Measurements from ENCODE around the gene SYPL1.

The SYPL1 gene

GRCh38 chr7:106121189-106121810 is 9.2 kb upstream of the SYPL1 start:
- no peak for DNase-seq

DNA sequence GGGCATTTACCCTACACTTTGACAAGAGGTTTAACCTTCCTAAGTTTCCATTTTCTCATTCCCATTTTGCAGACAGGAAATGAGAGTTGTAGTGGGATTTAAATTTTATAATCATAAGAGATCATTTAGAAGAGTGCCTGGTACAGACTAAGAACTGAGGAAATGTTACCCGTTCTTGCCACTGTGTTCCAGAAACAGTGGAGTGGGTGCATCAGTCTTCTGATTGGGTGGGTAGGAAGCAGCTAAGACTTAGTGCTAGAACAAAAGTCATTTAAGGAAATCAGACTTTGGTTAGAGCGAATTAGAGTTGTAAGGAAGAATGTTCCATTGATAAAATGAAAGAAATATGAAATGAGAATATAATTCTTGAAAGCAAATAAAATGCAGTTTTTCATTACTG is 8.4 kb upstream of the SYPL1 start:
- no peak for DNase-seq

GRCh38 chr7:106119719-106120118 is 7.6 kb upstream of the SYPL1 start:
- no peak for DNase-seq

DNA sequence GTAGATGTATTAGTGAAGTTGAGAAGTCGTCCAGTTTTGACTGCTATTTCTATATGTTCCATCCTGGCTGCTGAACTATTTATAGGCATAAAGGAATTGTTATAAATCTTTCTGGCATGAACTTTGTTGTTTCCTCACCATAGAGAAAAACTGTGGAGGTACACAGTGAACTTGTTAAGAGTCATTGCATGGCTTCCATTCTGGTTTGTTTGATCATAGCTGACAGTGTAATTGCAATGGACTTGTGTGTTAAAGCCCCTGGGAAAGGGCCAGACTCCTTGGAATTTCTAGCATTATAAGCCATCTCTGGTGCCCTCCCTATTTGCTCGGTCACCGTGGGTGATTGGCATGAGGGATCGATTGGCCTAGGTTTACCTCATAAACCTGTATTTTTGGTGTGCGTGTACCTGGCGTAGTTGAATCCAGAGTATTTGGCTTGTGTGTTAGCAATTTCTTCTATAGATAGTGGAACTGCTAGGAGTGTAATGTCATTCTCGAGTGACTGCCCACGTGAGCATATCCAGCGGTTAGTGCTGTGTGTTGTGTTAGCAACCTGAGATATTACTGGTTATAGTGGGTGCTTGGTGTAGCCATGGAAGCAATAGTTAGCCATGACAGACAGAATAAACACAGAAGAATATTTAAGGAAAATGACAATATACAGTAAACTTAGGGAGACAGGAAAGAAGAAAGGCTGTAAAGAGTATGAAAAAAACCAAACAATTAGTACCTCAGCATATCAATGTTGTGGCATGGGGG is 5.9 kb upstream of the SYPL1 start:
- no peak for DNase-seq

DNA sequence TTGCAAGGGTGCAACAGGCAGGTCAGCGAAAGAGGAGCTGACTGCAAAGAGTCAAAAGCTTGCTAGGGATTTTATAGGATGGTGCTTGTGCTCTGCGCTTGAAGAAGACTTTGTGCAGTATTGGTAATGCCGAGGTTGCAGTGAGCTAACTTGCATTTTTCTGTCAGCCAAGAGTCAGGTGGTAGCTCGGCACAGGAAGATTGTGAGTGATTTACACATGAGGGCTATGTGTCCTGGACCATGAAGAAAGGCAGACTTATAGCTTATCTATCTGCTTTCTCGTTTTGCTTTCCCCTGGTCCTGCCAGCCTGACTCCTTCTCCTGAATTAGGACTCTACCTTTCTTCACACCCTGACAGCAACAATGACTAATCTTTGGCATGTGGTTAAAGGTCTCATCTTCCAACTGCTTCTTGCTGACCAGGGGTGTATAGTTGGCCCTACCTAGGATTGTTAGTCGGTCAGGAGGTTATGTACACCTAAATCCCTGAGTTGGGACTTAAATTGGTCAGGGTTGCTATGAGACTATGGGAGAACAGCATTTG is 4.1 kb upstream of the SYPL1 start:
- no peak for DNase-seq

DNA sequence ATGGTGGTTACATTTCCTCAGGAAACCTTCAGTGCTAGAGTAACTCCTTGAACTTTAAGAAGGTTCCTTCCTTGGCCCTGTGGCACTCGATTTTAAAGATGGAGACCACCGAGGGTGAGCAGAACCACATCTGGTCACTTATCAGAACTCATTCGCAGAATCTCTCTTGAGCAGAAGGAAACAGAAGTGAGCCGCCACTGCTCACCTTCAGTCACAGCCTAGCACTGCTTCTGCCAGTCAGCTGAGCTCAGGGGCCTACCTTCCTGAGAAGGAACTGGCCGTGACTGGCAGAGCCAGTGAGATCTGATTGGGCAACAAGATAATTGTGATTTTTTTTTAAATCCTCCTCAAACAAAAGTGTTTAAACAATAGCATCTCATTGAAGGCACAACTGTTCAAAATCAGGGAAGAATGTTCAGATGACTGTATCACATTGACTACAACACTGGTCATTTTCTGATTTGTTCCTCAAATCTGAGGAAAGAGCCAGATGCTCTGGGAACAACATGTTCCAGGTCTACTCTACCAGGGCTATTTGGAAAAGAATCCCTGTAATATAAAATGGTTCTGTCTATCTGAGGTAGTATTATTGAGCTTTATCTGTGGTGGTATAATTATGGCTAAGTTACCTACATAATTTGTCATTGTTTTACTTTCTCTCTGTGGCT is 2.7 kb upstream of the SYPL1 start:
- DNase-seq, result no peak

GRCh38 chr7:106112972-106113421 is 885 bp upstream of the SYPL1 start:
- no peak for DNase-seq

DNA sequence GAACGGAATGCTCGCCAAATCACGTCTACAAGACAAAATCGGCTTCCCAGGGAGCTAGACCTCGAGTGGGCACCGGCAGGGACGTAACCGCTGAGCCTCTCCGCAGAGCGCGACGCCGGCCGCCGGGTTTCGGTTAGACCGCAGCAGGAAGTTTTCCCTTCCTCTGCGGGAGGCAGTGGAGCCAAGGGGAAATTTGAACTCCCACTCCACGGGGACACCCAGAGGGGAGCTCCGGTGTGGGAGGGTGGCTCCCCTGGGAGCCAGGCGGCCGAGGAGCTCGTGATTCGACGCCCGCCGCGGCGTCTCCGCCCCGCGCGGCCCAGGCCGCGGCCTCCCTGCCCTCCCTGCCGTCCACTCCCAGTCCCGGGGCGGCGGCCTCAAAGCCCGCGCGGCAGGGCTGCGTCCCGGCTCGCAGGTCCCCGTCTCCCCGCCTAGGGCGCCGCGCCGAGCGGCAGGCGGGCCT is 426 bp downstream of the SYPL1 start:
- DNase-seq, result no peak

- peak; percentile 32 for DNase-seq
These were observed 1.0 kb downstream of the SYPL1 start for GRCh38 chr7:106110885-106111654.

DNA sequence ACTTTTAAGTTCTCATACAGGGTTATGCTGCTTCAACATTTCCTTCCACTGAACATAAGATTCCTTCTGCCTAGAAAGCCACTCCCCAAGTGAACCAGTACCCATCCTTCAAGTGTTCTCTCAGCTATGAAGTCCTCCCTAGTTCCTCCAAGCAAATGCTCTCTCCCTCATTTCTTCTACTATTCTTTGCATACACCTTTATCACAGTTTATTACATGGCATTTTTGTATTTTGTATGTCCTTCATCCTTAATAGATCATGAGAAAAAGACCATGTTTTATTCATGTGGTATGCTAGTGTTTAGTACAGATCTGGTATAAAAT is 1.9 kb downstream of the SYPL1 start:
- DNase-seq, result peak; percentile 19

DNA sequence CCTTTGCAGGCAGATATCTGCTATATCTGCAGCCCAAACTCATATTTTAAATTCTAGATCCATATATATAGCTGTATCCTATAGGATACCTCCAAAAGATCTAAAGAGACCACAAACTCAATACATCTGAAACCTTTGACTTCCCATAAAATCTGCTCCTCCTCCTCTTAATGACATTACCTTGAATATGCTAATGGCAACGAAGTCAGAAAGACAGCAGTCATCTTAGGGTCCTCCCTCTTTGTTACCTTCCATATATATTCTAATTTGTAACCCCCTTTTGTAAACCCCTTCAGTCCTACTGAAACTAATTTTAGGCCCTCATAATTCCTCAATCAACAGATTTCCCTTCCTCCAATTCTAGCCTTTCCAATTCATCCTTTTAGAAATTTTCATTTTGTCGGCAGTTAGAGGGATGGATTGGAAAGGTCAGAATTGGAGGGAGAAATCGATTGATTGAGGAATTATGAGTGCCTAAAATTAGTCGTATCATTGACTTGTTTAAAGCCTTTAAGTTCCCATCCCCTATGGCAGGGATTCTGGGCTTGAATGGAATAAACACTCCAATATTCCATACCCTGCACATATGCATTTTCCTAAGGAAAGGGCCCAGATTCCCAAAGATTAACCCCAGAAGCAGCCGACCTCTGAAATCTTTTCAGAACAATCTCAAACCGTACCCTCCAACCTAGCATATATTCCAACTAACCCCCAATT is 2.4 kb downstream of the SYPL1 start:
- no peak for DNase-seq

DNA sequence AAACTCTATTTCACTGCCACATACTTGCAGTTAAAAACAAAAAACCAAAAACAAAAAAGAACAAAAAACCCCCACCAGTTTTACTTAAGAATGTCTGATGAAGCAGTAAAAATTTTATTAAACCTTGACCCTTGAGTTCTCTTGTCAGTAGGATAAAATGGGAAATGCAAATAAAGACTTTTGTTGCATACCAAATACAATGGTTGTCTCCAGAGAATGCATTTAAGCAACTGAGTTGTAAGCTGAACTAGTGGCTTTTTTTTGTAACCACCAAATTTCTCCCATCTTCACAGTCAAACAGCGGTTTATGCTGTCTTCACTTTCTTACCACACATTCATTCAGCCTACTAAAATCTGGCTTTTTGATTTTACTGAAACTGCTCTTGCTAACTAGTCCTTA is 3.1 kb downstream of the SYPL1 start:
- DNase-seq, result no peak

DNA sequence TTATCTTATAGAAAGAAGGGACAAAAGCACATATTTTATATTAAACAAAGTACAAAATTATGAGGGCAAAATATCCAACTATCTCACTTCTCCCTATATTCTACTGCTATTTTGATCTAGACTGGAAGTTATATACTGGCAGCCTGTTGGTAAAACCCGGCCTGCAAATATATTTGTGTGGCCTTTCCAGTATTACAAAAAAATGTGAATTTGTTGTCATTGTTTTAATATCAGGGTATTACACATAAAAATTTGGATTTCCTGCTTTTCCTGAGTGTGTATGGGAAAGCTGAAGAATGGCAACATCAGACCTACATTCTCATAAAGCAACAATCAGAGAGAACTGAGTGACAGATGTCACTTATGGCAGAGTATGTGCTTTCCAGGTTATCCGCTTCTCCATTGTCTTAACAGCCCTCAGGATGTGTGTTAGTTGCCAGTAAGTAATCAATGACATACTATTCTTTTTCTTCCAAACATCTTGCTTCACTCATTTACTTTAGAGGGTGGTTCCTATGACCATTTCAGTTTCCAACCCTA is 7.3 kb downstream of the SYPL1 start:
- no peak for DNase-seq

- DNase-seq, result no peak
These were observed 9.6 kb downstream of the SYPL1 start for GRCh38 chr7:106102387-106102966.

DNA sequence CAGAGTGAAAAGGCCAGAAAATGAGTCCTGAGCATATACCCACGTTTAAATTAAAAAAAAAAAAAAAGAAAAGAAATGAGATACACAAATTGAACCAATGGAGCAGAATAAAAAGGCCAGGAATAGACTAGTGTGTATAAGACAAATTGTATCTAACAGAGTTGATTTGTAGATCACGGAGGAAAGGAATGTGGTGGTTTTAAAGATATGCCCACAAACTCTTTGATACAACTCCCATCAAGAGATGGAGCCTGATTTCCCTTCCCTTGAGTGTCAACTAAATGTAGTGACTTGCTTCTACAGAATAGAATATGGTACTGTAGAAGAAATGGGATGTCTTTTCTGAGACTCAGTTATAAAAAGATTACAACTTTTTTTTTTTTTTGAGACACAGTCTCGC is 10.4 kb downstream of the SYPL1 start:
- DNase-seq, result no peak

- no peak for DNase-seq
These were observed 11.1 kb downstream of the SYPL1 start for GRCh38 chr7:106100863-106101629.

DNA sequence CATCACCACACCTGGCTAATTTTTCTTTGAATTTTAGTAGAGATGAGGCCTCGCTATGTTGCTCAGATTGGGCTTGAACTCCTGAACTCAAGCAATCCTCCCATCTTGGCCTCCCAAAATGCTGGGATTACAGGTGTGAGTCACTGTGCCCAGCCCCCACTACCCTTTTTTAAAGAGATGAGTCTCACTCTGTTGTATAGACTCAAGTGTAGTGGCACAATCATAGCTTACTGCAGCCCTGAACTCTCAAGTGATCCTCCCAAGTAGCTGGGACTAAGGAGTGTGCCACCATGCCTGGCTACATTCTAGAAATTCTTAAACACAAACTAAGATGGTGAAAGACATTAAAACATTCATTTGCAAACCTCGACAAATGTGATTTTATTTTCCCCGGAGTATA is 12.6 kb downstream of the SYPL1 start:
- no peak for DNase-seq

DNA sequence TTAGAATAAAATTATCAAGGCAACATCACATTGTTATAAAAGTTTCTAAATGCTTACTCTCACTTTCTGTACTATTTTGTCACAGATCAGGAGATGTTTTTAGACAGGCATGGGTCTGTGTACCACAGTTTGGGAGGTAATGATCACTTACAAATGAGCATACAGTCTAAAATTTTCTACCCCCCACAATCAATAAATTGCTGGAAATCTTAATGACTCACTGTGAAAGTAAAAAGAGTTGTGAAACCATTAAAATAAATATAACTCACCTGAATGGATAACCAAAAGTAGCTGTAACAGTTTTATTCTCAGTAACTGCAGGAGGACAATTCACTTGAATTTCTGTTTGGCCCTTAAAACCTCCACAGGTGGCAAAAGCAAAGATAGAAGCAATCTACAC is 13.2 kb downstream of the SYPL1 start:
- no peak for DNase-seq

- no peak for DNase-seq
These were observed 16.5 kb downstream of the SYPL1 start for GRCh38 chr7:106095634-106096033.

DNA sequence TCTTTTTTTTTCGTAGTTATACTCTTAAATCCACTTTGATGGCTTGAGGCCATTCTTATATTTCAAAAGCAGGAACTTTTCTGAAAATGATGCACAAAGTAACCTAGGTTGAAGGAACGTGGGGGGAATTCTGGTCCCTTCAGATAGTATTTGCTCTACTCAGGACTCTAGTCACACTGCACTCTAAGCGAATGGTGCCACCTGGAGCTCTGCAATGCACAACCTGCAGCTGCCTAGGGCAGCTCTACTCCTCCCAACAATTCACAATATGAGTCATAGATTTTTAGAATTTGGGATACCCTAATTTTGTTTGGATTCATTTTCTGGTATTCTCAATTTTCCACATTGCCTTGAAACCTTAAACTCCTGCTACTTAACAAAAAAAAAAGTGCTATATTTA is 17.3 kb downstream of the SYPL1 start:
- no peak for DNase-seq

GRCh38 chr7:106092204-106092603 is 19.9 kb downstream of the SYPL1 start:
- no peak for DNase-seq
